Keratinocyte (primary cell): ENCODE data around the gene PIR.

ENCODE experiments used
- EZH2 ChIP-seq: IDR thresholded peaks from one replicate; pipeline ENCODE4 v1.6.1; 2012; ENCODE audit warnings: inconsistent platforms, mild to moderate bottlenecking, low read length, moderate library complexity
- TF ChIP-seq, protein P1 (sequence below), 3 experiments: IDR thresholded peaks in 1 of 3; conservative IDR thresholded peaks in 1 of 3; optimal IDR thresholded peaks in 1 of 3; 2 replicates in 2 of 3; 3 replicates in 1 of 3; pipeline versions ENCODE3 to v1.5.1; 2011; ENCODE audit warnings: low read length in 3 of 3, mild to moderate bottlenecking in 3 of 3, moderate library complexity in 2 of 3, control low read depth in 1 of 3, inconsistent platforms in 1 of 3; ENCODE audit not compliant: insufficient read depth in 2 of 3; ENCODE audit errors: extremely low read depth in 1 of 3

DNA sequence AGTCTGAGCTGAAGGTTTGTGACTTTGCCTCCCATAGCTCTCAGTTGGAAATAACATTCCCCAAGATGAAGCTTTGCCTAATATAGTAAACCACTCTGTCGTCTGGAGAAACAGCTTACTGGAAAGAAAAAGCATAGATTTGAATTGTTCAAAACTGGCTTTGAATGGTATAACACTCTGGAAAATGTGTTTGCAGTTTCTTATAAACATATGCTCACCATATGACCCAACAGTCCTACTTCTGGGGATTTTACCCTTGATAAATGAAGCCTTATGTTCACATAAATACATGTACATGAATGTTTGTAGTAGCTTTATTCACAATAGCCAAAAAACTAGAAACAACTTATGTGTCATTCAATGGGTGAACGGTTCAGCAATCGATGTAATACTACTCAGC, 119.2 kb downstream of the PIR start:
- TF ChIP-seq, protein P1, sequence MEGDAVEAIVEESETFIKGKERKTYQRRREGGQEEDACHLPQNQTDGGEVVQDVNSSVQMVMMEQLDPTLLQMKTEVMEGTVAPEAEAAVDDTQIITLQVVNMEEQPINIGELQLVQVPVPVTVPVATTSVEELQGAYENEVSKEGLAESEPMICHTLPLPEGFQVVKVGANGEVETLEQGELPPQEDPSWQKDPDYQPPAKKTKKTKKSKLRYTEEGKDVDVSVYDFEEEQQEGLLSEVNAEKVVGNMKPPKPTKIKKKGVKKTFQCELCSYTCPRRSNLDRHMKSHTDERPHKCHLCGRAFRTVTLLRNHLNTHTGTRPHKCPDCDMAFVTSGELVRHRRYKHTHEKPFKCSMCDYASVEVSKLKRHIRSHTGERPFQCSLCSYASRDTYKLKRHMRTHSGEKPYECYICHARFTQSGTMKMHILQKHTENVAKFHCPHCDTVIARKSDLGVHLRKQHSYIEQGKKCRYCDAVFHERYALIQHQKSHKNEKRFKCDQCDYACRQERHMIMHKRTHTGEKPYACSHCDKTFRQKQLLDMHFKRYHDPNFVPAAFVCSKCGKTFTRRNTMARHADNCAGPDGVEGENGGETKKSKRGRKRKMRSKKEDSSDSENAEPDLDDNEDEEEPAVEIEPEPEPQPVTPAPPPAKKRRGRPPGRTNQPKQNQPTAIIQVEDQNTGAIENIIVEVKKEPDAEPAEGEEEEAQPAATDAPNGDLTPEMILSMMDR (optimal IDR thresholded peaks at IDR 0.05 in 1 of 3, IDR thresholded peaks at IDR 0.05 in 1 of 3, conservative IDR thresholded peaks at IDR 0.05 in 1 of 3; ENCODE audit: extremely low read depth in 1 of 3, insufficient read depth in 2 of 3, low read length in 3 of 3), result no peak
- TF ChIP-seq EZH2, result no peak
